Measurements from ENCODE around the gene TTLL7. TPM values are rescaled to one million over a fixed set of nuclear protein-coding genes. Genes with fewer than 3 reads are reported as not detected.

The TTLL7 gene
- total RNA-seq, 3 donors from 2014 or later = 6.7 to 15.1 (median 10.8) TPM

DNA sequence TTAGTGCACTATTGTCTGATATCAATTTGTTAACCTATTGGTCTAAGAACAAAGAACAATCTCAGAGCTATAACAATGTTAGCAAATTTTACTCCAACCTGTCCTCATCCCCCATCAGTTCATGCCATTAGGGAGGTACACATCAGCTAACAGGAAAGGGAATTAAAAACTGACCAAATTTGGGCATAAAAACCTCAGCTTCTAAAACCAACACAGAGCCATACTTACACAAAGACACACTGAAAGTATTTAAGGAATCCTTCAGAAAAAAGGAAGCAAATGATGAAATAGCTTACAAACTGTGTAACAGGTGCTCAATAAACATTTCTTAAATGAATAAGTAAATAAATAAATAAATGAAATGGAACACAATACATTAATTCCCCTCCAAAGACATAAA lies 89.2 kb downstream of the TTLL7 start:
- H3K4me3 ChIP-seq = no peak overlapping the region
- no peaks in the 10 kb centered on the region for H3K36me3 ChIP-seq
- no peak for TF ChIP-seq POLR2A (IDR thresholded peaks at IDR 0.05)
- TF ChIP-seq, protein P1, sequence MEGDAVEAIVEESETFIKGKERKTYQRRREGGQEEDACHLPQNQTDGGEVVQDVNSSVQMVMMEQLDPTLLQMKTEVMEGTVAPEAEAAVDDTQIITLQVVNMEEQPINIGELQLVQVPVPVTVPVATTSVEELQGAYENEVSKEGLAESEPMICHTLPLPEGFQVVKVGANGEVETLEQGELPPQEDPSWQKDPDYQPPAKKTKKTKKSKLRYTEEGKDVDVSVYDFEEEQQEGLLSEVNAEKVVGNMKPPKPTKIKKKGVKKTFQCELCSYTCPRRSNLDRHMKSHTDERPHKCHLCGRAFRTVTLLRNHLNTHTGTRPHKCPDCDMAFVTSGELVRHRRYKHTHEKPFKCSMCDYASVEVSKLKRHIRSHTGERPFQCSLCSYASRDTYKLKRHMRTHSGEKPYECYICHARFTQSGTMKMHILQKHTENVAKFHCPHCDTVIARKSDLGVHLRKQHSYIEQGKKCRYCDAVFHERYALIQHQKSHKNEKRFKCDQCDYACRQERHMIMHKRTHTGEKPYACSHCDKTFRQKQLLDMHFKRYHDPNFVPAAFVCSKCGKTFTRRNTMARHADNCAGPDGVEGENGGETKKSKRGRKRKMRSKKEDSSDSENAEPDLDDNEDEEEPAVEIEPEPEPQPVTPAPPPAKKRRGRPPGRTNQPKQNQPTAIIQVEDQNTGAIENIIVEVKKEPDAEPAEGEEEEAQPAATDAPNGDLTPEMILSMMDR (IDR thresholded peaks at IDR 0.05) = no peak
- TF ChIP-seq POLR2AphosphoS5 (IDR thresholded peaks at IDR 0.05) = no peak
- intact Hi-C loops (cut with DNase I; ENCODE audit: low total_unique reads) = no loop called here
- no peaks in the 10 kb centered on the region for H3K27me3 ChIP-seq
- no peaks in the 10 kb centered on the region for H3K4me1 ChIP-seq
- H3K9me3 ChIP-seq = no peaks in the 10 kb centered on the region
- no peak overlapping the region for H3K27ac ChIP-seq
- no peak for DNase-seq (ENCODE audit: low spot score in 2 of 2)

DNA sequence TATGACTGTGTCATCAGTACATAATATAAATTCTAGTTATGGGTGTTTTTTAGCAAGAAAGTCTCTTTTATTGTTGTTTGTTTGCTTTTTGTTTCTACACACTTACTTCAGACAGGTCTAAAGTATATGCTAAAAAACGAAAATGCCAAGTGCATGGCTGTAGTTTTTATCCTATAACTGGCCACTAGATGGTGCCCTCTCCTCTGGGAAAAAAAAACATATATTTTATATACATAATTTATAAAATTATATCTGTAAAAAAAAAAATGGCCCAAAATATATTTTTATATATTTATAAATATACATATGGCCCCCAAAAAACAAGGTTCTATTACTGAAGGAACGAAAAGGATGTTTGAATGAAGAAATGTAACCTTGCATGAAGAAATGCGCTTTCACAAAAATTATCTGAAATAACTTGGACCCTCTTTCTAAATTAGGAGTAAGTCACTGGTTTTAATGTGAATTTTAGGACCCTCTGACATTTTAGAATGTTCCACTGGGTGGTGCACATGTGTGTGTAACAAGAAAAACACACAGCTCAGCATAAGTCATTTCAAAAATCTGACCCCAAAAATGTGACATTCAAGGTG lies 93.5 kb downstream of the TTLL7 start:
- TF ChIP-seq, protein P1 (IDR thresholded peaks at IDR 0.05) = peak in 1 of 3 donors; percentile 36
- TF ChIP-seq POLR2AphosphoS5 (IDR thresholded peaks at IDR 0.05) = no peak
- no peaks in the 10 kb centered on the region for H3K27me3 ChIP-seq
- intact Hi-C loops (cut with DNase I; ENCODE audit: low total_unique reads) = no loop called here

DNA sequence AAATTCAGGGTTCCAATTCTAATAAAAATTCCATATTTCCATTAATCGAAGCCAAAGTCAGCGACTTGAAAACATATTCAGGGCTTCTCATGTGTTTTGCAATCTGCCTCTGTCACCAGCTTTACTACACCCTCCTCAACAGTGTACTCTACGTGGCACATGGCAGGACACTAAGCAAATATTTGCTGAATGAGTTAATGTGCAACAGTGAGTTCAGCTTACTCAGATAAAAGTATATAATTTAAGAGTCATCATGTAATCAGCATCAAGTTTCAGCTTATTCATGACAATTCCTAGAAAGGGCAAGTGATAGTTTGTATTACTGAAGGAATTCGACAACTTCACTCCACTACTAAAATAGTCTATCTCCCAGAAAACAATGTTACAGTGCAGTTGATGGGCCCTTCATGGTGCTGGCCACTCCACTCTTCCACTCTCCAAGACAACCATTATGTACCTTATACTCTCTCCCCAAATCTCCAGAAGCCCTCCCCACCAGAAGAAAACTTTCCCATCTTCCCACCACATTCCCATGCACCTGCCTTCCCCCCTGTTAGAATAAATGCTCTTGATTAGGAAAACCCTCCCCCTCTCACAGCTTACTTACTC lies 97.3 kb downstream of the TTLL7 start:
- Histone ChIP-seq H3K9me3 (no peaks in the 10 kb centered on the region), H3K4me1 (no peaks in the 10 kb centered on the region), H3K4me3 (no peak overlapping the region), H3K27ac (no peak overlapping the region), H3K36me3 (no peaks in the 10 kb centered on the region), H3K27me3 (no peaks in the 10 kb centered on the region)
- intact Hi-C loops (cut with DNase I; ENCODE audit: low total_unique reads) = no loop called here
- DNase-seq (ENCODE audit: low spot score in 2 of 2) = no peak
- TF ChIP-seq POLR2A (IDR thresholded peaks at IDR 0.05) = no peak
- no peak for TF ChIP-seq POLR2AphosphoS5 (IDR thresholded peaks at IDR 0.05)

More for the DNA sequence above, 93.5 kb downstream of the TTLL7 start:
- H3K9me3 ChIP-seq = no peaks in the 10 kb centered on the region
- no peak for DNase-seq (ENCODE audit: low spot score in 2 of 2)
- H3K4me3 ChIP-seq = no peak overlapping the region
- H3K4me1 ChIP-seq = no peaks in the 10 kb centered on the region
- H3K36me3 ChIP-seq = no peaks in the 10 kb centered on the region
- H3K27ac ChIP-seq = no peak overlapping the region

DNA sequence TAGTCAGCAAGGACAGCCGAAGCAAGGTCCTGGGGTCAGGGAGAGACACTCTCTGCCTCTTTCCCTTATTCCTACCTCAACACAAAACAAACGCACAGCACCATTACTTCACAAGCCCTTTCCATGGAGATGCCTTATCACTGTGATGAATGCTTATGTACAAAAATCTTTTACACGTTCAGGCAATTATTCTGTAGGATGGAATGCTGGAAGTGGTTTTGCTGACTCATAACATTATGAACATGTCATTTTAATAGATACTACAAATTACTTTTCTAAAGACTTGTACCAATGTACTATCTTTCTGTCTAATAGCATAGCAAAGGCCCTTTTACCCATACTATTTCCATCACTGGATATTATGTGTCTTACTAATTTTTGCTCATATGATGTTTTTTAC lies 98.4 kb downstream of the TTLL7 start:
- no peaks in the 10 kb centered on the region for H3K4me1 ChIP-seq
- TF ChIP-seq POLR2A (IDR thresholded peaks at IDR 0.05) (no peak), POLR2AphosphoS5 (IDR thresholded peaks at IDR 0.05) (no peak)
- TF ChIP-seq, protein P1 (IDR thresholded peaks at IDR 0.05) = no peak

DNA sequence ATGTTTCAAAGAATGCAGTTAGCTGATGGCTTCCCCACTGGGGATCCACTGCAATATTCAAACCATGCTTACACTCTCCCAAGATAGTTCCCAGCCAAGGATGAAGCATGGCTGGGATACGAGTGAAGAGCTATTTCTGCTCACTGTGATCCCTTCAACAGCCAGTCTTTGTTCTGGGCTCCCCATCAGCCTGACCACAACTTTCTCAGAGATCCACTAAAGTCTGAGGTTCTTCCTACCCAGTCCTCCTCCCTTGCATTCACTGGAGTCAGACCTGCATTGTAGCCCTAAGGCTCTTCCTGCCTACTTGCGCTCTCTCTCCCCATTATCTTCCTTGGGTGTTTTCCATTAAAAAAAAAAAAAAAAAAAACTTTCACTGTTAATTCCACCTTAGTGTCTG lies 101.4 kb downstream of the TTLL7 start:
- no peak for TF ChIP-seq POLR2AphosphoS5 (IDR thresholded peaks at IDR 0.05)
- TF ChIP-seq, protein P1 (IDR thresholded peaks at IDR 0.05) = no peak
- no peak for TF ChIP-seq POLR2A (IDR thresholded peaks at IDR 0.05)
- no peaks in the 10 kb centered on the region for H3K27me3 ChIP-seq
- H3K9me3 ChIP-seq = no peaks in the 10 kb centered on the region
- no peak overlapping the region for H3K27ac ChIP-seq
- no peaks in the 10 kb centered on the region for H3K4me1 ChIP-seq
- H3K36me3 ChIP-seq = no peaks in the 10 kb centered on the region
- DNase-seq (ENCODE audit: low spot score in 2 of 2) = no peak
- no peak overlapping the region for H3K4me3 ChIP-seq
- intact Hi-C loops (cut with DNase I; ENCODE audit: low total_unique reads) = no loop called here

More for the DNA sequence above, 98.4 kb downstream of the TTLL7 start:
- Histone ChIP-seq H3K27ac (no peak overlapping the region), H3K4me3 (no peak overlapping the region), H3K36me3 (no peaks in the 10 kb centered on the region), H3K27me3 (no peaks in the 10 kb centered on the region), H3K9me3 (no peaks in the 10 kb centered on the region)
- no peak for DNase-seq (ENCODE audit: low spot score in 2 of 2)
- intact Hi-C loops (cut with DNase I; ENCODE audit: low total_unique reads) = no loop called here
